GM18507 (cell line): ENCODE data around the gene LARP4B.

Experiments used
- DNase-seq: peaks from one replicate; pipeline ENCODE4 v3.0.0; 2011; ENCODE audit warnings: low read depth; ENCODE audit not compliant: insufficient read length; ENCODE audit errors: extremely low spot score
- FAIRE-seq: peaks from 2 replicates; lab custom pipeline; 2011; peaks lifted over from hg19 to GRCh38; lab: Jason Lieb, UNC

Gene LARP4B

DNA sequence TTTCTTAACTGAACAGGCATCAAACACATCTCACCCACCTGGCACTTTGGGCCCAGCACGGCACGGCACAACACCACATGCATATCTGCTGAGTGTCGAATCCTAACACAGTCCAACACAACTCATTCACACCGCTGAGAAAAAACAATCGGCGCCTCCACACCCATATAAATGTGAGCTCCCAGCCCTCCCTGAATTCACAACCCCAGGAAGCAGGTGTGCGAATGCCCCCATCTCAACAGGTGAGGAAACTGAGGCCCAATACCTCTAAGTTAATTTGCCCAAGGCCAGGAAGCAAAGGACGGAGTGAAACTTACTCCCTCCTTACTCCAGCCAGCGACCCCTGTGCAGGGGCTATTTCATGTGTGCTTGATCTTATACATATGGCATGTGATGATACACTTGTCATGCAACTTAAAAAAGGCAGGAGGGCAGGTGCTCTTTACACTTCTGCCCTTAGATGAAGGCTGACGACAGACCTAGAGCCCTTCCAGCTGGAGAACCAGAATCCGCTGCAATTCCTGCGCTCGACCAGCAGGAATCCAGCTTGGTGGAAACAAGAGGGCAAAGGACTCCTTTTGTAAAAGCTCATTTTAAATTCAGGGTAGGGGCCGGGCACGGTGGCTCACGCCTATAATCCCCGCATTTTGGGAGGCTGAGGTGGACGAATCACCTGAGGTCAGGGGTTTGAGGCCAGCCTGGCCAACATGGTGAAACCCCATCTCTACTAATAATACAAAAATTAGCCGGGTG, 116.0 kb downstream of the LARP4B start:
- FAIRE-seq (no peak), DNase-seq (no peak)

DNA sequence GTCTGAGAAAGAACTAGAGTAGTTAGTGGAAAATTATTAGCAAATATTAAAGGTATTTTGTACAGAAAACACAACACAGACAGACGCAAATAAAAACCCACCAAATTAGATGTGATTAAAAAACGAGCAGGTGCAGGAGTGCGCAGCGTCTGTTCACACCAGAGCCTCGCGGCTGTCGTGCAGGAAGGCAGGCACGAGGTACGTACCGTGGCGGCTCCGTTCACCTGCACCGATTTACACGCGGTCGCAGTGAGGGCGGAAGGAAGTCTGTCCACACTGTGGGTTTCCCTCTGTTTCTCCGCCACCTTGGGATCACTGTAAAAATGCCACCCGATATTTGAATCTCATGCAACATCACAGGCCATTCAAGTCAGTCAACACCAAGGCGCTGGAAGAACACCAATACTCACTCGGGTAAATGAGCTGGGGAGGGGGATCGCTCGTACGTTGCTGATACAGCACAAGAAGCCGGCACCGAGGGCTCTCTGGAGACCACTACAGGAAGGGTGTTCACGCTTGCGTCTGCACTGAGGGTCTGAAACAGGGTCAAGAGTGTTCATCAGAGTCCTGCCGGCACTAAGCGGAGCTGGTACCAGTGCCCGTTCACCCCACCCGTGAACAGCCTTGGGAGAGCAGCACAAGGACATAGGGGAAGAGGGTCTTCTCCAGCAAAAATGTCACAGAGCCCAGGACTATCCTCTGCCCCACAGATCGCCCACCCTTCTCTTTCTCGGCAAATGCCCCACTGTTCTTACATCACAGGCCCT, 116.8 kb downstream of the LARP4B start:
- no peak for DNase-seq
- no peak for FAIRE-seq

DNA sequence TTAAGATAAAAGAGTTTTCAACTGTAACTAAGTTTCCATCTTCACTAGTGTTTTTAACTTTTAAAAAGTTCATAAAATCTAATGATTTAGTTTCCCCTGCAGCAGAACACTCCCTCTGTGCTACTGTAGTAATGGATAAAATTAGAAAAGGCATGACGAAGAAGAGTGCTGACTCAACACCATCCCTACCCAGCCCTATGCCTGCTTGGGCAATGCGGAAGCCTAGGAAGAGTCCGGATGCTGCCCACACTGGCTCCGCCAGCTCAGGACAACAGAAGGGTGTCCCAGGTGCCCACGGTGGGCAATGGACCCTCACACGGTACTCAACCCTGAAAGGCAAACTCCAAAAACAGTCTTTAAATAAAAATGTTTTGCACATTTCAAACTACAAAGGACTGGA, 118.2 kb downstream of the LARP4B start:
- no peak for FAIRE-seq

DNA sequence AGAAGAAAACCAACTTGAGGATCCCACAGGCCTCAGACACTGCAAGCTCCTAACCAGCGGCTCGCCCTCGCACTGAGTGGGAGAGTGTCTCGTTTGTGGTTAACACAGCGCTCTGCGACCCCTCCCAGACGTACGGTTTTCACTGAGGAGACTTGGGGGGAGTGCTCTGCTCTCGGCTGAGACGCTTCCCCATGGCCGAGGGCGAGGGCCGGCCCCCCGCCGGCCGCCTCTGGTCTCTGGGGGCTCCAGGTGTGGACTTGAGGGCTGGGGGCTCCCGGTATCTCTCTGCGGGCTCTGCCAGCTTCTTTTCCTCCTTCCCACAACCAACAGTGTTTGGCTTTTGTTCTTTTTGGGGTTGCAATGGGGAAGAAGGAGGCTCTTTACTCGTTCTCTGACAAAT, 118.7 kb downstream of the LARP4B start:
- FAIRE-seq (no peak), DNase-seq (no peak)

More for the DNA sequence above, 118.2 kb downstream of the LARP4B start:
- DNase-seq = no peak

DNA sequence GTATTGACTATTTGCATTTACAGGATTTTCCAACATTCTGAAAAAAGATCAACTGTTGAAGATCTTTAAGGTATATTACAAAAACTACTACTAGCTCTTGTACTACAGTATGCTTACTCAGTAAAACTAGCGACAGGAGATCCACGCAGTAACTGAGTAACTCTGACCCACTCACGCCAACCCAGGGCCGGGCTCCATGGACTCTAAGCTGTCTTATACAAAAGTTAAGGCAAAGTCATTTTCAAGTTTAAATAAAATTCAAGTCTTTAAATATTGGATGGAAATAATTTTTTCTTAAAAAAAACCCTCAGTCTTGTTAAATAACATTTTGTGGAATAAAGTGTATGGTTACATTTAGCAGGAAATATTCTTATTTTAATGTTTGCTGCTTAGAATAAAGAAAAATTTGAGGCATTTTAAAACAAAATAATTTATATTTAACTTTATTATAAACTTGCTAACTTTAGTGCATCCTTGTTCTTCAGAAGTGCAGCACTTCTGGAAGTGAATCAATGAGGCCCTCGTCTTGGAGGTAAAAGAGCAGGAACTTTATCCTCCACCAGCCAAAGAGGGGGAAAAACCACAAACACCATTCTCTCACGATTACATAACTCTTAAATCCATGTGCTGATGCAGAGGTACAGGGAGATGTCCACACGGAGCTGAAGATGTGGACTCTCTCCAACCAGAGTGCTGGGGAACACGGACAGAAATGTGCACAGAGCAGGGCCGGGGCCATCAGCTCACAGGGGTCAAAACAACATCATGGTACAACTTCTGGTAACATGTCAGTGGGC, 119.9 kb downstream of the LARP4B start:
- DNase-seq (no peak), FAIRE-seq (no peak)

DNA sequence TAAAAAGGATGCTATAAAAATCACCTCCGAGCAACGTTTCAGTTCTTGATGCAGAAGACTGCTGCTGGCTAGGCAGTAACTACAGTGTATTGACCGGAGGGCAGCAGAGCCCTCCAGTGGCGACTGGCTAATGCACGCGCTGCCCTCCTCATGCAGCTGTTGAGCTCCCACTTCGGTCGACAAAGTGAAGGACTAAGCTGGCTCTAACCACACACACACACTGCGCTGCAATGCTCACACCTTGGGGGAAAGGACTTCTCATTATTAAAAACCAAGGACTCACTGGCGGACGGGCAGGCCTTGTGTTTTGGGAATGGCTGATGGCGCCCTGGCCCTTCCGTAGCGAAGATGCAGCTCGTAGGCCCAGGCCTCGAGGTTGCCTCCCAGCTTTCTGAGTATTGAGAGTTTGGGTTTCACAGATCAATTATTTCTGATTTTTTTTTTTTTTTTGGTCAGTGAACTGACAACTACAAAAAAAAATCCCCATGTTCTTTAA, 121.1 kb downstream of the LARP4B start:
- FAIRE-seq (no peak), DNase-seq (no peak)

DNA sequence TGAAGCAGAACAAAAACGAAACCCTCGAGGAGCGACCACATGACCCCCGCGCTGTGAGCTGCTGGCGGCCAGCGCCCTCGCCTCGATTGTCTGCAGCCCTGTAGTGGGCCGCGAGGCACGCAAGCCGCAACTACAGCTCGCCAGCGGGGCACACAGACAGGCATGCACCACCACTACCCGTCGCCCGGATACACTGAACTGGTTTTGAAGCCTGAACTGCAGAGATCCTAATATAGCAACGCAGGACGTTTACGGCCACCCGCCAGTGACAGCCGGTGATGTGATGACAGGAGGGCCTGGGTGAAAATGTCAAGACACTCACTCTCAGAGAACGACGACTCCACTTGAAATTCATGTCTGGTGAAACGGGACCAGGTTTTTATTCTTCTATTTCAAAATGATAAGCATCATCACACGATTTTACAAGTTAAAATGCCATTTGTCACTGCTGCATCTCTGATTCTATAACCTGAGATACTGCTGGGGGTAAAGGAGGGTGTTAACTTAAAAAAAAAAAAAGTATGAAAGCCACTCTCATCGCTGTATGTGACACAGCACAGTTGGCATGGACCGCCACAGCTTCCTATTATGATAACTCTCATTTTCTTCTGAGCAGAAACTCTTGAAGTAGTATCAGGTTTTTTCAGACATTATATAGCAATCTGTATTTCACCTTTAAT, 121.7 kb downstream of the LARP4B start:
- FAIRE-seq (no peak), DNase-seq (no peak)

DNA sequence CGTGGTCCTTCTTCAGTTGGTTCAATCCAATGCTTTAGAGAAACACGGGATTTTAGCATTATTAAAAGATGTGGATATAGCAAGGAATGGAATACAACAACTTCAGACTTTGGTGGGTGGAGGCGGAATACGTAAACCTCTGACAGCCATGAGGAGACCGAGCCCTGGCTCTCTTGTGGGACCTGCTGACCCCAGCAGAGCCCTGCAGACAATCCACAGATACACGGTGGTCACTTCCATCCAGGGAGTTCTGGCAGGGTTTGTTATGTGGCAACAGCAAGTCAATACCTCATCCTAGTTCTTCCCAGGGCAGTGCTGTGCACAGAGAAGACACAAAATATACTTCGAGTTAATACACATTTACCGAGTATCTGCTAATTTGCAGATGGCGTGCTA, 123.5 kb downstream of the LARP4B start:
- FAIRE-seq = no peak
- no peak for DNase-seq

DNA sequence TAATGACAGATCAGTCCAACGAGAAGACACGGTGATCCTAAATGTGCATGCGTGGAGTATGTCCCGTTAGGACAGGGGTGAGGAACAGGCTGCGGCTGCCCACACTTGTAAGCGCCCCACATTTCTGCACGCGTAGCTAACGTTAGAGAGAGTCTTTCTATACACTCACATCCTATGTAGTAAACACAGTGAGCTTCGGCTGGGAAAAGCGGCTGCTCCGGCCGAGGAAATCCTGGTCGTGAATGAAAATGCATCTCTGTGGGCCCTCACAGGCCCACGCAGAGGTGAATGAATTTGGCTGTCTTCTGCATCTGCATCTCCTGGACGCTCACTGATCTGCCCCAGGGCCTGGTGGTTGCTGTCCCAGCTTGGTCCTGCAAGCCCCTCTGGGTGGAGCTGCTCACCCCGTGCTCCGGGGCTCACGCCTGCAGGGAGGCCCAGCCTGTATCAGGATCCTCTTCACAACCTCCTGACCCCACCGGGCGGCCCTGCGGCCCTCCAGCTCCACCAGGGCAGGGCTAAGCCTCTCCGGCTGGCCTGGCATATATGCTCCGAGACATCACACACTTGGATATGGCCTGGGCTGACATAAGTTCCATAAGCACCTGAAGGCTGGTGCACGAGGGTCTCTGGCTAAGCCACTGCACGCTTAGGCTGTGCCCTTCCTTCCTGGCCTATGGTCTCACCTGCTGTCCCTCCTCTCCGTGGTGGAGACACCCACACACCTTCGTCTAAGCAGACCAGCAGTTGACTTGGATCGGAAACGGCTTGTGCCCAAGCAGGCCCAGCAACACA, 124.1 kb downstream of the LARP4B start:
- DNase-seq (no peak), FAIRE-seq (no peak)

DNA sequence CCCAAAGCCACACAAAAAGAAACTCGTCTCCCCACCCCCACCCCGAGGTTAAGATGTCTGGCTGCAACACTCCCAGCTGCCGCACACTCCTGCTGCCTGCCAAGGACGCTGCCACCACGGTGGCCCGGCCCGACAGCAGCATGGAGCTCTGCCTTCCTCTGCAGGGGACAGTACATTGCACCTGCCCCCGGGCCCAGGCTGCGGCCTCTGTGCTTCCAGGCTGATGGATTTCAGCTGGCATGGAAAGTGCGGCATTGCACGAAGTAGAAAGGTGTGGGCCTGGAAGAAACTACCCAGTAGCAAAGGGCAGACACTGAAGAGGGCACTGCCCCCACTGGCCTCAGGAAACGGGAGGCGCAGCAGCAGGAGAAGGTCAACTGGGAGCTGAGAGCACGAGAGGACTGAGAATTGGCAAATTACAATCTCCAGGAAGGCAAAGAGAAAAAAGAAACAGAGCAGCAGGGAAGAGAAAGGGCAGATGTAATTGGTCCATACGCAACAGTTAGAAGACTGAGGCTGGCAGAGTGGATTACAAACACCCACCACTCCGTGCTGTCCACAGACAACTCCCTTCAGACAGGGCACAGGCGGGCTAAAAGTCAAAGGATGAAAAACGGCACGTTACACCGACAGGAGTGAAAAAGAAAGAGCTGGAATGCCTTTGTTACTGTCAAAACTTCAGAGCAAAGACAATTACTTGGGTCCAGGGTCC, 124.9 kb downstream of the LARP4B start:
- FAIRE-seq = no peak

DNA sequence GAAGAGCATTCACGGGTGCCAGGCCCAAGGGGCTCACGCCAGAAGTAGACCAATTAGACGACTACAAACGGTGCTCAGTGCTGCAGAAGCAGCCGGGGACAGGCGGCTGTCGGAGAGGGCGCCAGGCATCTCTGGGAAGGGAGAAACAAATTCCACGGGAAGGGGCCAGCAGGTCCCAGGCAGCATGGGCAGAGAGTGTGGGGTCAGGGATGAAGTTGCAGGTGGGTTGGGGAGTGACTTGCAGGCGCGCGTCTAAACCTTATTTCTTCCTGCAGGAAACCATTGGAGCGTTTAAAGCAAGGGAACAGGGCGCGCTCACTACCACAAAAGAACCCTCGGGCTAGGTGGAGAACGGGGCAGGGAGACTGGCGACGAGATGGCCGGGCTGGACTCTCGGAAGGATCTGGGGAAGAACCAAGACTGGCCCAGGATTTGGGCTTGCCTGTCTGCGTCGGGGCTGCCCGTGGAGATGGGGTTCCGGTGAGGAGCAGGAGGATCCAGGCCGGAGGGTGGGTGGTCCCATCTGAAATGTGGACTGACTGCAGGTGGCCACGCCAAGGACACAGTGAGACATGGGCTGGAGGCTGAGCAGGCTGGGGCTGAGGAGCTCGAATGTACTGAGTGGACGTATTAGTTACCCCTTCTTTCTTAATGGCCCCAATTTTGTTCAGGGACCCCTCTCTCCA, 125.7 kb downstream of the LARP4B start:
- no peak for DNase-seq
- FAIRE-seq = no peak

More for the DNA sequence above, 124.9 kb downstream of the LARP4B start:
- no peak for DNase-seq

DNA sequence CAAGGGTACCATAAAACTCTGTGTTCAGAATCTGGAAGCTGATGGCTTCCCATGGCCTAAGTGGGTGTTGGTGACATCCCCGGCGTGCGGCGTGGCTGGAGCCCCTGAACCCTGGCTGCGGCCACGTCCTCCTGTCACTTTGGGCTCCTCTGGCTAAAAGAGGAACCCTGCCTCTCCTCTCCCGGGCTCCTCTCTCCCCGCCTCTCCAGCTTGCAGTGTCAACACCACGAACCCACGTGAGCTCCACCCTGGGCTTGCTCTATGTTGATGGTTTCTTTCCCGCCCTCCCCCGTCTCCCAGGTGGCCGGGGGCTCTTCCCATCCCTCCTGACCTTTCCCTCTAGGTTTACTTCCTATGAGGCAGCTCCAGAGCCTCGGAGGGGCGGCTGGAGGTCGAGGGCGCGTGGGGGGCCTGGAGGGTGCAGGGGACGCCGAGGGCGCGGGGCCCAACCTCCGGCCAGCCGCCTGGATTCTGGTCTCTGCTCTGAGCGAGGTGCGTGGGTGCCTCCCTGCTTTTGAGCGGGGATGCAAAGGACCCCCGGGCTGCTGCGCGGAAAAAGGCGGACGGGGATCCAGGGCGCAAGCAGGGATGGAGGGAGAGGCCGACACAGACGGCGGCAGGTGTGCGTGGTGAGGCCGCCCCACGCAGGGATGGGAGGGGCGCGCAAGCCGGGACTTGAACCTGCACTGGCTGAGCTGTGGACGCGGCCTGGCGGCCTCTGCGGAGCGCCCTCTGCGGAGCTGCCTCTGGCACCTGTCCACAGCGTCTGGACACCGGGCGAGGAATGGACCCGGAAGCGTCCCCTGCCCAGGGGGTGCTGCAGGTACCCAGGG, 126.5 kb downstream of the LARP4B start:
- FAIRE-seq = no peak

DNA sequence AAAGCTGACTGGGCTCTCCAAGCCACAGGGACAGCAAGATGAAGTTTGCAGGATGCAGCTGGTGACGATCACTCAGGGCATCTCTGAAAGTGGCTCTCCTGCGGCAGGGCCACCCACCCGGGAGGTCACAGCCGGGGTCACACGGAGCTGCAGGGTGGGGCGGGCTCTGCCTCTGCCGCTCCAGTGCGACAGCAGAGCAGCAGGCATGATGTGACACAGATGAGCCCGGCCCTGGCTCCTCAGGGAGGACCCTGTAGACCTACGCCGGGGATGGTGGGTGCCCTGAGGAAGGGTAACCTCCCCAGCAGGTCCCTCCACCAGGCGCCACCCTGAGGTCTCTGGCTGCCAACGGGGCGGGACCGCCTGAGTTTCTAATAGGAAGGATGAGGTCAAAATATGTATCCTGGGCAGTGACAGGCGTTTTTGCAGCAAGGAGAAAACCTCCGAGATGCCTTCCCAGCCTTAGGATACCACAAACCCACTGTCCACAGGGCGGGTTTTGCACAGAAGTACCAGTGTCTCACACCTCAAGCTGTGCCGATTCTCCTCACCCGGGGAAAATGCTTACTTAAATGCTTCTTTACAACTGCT, 127.2 kb downstream of the LARP4B start:
- FAIRE-seq = no peak
- DNase-seq = no peak

More for the DNA sequence above, 126.5 kb downstream of the LARP4B start:
- no peak for DNase-seq

DNA sequence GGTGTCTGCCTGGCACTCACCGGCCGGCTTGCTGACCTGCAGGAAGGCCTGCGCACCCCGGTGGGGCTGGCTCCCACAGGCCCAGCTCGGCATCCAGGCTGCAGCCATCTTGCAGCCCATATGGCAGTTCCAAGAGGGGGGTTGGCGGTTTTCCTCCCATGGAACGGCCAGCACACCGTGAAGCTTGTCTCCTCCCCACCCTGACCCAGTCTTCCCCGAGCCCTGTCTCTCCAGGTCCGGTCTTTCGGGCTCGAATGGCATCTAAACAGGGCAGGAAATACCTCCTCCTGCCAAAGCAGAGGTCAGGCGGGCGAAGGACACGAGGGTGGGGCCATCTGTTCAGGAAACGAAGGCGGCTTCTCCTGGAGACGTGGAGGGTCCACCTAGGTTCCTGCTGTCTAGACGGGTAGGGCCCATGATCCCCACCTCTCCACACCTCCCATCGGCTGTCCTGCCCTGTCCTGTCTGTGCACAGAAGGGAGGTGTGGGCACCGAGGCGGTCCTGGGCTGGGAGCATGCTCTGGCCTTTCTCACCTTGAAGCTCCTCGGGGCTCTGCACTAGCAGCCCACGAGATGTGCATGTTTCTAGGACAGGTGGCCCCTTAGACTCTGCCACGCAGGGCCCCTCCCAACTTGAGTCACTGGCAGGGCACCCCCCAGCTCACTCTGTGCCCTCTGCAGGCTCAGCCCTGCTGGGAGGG, 128.3 kb downstream of the LARP4B start:
- no peak for FAIRE-seq
- DNase-seq = no peak

DNA sequence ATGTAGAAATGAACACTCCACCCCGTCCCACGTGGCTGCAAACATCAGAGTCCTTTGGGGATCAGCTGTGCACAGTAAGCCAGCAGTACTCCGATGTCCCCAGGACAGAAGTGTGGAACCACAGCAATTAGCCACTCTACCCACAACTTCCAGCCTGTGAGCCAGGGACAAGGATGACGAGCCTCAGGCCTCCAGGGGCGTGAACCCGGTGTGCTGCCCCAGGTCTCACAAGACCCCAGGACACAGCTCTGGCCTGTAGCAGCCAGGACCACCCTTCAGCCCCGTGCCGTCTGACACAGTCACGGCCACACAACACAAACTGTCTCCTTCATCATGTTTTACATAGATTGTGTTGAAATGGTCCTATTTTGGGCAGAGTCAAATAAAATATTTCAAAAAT, 129.0 kb downstream of the LARP4B start:
- FAIRE-seq = no peak
- no peak for DNase-seq

DNA sequence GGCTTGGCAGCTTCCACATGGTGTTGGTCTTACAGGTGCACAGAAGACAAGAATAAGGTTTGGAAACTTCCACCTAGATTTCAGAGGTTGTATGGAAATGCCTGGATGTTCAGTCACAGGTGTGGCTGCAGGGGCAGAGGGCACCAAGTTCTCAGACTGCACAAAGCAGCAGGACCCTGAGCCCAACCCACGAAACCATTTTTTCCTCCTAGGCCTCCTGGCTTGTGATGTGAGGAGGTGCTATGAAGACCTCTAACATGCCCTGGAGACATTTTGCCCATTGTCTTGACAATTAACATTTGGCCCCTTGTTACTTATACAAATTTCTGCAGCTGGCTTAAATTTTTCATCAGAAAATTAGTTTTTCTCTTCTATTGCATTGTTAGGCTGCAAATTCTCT, 134.3 kb downstream of the LARP4B start:
- no peak for DNase-seq
- FAIRE-seq = no peak
